GM10266 (cell line): ENCODE measurements around the gene C12orf56.
"Not testable (repeated sequence)": the region's sequence is repeated elsewhere in the genome, so short reads cannot be mapped to it uniquely, and the experiment has no call there.

ENCODE experiments used
- DNase-seq: peaks from one replicate; pipeline ENCODE4 v3.0.0; 2012; ENCODE audit errors: extremely low spot score
- CTCF ChIP-seq: IDR thresholded peaks from 2 replicates; pipeline ENCODE4 v1.5.1; 2012; ENCODE audit warnings: mild to moderate bottlenecking, low read depth; ENCODE audit not compliant: control insufficient read depth, insufficient read depth; ENCODE audit errors: missing control alignments

The C12orf56 gene

GRCh38 chr12:64385468-64385867 is 5.1 kb downstream of the C12orf56 start:
- no peak for DNase-seq
- TF ChIP-seq CTCF: no peak

- DNase-seq: no peak
- TF ChIP-seq CTCF: no peak
Observed at GRCh38 chr12:64385019-64385418, 5.5 kb downstream of the C12orf56 start.

GRCh38 chr12:64383675-64384074 is 6.9 kb downstream of the C12orf56 start:
- no peak for TF ChIP-seq CTCF
- no peak for DNase-seq

GRCh38 chr12:64362721-64363305 is 27.7 kb downstream of the C12orf56 start:
- TF ChIP-seq CTCF: no peak
- no peak for DNase-seq

GRCh38 chr12:64361173-64361572 is 29.4 kb downstream of the C12orf56 start:
- not testable (repeated sequence) for DNase-seq

- DNase-seq: not testable (repeated sequence)
Observed at GRCh38 chr12:64356209-64356608, 34.3 kb downstream of the C12orf56 start.

- TF ChIP-seq CTCF: no peak
- DNase-seq: no peak
Observed at GRCh38 chr12:64352181-64352580, 38.4 kb downstream of the C12orf56 start.

GRCh38 chr12:64351265-64351664 is 39.3 kb downstream of the C12orf56 start:
- no peak for DNase-seq
- TF ChIP-seq CTCF: no peak
